Measurements from ENCODE around the gene HS3ST3B1.

HS3ST3B1 gene

DNA sequence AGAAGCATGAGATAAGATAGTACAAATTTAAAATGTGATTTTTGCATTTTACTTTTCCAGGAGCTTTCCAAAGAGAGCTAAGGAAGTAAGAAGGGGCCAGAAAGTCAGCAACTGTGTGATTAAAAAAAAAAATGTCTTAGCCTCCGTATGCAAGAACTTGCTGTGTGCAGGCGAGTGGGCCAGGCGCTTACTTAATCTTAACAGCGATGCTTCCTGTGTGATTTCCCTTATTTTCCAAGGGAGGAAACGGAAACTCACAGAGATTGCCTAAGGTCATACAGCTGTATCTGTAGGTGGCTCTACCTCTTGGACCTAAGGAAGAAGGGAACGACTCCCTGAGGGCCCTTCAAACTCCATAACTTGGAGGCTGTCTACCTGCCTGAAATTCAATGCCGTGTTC is 11.1 kb downstream of the HS3ST3B1 start:
- no peak overlapping the region for H3K4me3 ChIP-seq (ENCODE audit: low read depth in 1 of 2, low read length in 2 of 2)
- H3K27me3 ChIP-seq (ENCODE audit: low read depth, low read length) = peaks cover 11% of the 10 kb centered on the region
- H3K27ac ChIP-seq (ENCODE audit: low read length) = no peak overlapping the region
- no peaks in the 10 kb centered on the region for H3K9me3 ChIP-seq (ENCODE audit: control insufficient read depth in 1 of 2, low read length in 2 of 2)
- H3K36me3 ChIP-seq (ENCODE audit: control insufficient read depth in 1 of 2, insufficient read depth in 2 of 2, low read length in 2 of 2) = no peaks in the 10 kb centered on the region
- H3K4me1 ChIP-seq (ENCODE audit: control insufficient read depth in 1 of 2, insufficient read depth in 2 of 2, low read length in 2 of 2) = peaks cover 0 to 18% of the 10 kb centered on the region in 2 donors

DNA sequence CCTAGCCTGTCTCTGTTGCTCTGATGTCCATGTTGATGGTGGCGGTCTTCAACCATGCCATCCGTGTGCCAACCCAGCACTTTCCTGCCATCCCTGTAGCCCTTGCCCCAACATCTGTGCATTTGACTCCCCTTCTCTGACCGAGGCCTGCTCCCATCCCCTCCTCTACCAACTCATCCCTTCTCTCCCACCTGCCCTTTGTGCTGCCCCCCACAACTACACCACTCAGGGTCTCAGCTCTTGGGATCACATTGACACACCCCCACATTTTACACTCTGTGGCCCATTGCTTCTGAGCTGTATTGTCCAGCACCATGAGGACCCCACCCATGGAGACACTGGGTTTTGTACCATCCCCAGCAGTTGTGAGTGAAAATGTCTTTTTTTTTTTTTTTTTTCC is 11.6 kb downstream of the HS3ST3B1 start:
- Histone ChIP-seq H3K27me3 (ENCODE audit: low read depth, low read length) (peaks cover 10% of the 10 kb centered on the region), H3K36me3 (ENCODE audit: control insufficient read depth in 1 of 2, insufficient read depth in 2 of 2, low read length in 2 of 2) (no peaks in the 10 kb centered on the region), H3K9me3 (ENCODE audit: control insufficient read depth in 1 of 2, low read length in 2 of 2) (no peaks in the 10 kb centered on the region), H3K27ac (ENCODE audit: low read length) (no peak overlapping the region), H3K4me1 (ENCODE audit: control insufficient read depth in 1 of 2, insufficient read depth in 2 of 2, low read length in 2 of 2) (peaks cover 0 to 18% of the 10 kb centered on the region in 2 donors), H3K4me3 (ENCODE audit: low read depth in 1 of 2, low read length in 2 of 2) (no peak overlapping the region)

DNA sequence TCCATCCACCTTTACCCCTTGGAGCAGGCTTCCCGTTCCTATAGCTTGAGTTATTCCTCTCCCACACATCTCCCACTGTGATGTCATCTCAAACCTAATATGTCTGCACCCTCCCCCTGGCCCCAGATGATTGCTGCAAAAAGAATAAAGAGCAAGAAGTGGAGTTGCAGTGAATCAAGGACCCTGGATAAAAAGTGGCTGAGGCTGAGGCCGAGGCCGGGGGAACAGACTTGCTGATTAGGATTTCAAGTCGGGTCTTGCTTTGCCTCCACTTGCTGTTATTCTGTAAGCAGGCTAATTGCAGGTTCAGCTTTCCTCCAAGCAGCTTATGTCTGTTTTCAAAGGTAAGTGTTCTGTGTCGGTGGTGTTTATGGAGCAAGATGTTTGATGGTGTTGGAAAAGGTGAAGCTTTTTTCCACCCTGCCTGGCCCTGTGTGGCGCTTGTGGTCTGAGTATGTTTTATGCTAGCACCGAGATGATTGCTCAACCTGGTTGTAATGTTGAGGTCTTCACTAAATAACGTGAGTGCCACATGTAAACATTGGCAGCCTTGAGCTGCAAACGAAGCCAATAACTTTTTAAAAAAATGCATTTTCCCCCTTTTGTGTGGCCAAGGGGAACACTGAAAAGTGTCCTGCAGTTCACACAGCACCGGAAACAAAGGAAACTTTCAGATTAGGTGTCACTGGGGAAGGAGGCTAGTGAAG is 15.4 kb downstream of the HS3ST3B1 start:
- no peak overlapping the region for H3K4me3 ChIP-seq (ENCODE audit: low read depth in 1 of 2, low read length in 2 of 2)
- no peaks in the 10 kb centered on the region for H3K36me3 ChIP-seq (ENCODE audit: control insufficient read depth in 1 of 2, insufficient read depth in 2 of 2, low read length in 2 of 2)
- no peaks in the 10 kb centered on the region for H3K9me3 ChIP-seq (ENCODE audit: control insufficient read depth in 1 of 2, low read length in 2 of 2)
- no peak overlapping the region for H3K27ac ChIP-seq (ENCODE audit: low read length)
- H3K27me3 ChIP-seq (ENCODE audit: low read depth, low read length) = no peaks in the 10 kb centered on the region
- H3K4me1 ChIP-seq (ENCODE audit: control insufficient read depth in 1 of 2, insufficient read depth in 2 of 2, low read length in 2 of 2) = no peaks in the 10 kb centered on the region

DNA sequence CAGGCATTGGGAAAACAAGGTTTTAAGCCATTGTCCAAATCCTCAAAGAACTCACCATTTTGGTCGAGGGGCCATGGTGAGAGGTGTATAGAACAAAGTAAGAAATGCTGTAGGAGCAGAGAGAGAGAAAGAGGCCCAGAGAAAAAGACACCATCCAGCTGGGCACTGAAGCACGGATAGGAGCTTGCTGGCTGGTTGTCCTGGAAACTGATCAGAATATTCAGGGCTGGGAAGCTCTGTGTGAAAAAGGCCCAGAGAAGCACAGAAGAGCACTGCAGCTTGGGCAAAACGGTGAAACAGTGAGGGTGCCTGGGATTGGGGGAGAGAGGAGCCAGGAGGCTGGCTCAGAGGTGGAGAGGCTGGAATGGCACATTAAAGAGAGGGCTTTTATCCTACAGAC is 16.5 kb downstream of the HS3ST3B1 start:
- no peak overlapping the region for H3K27ac ChIP-seq (ENCODE audit: low read length)
- H3K9me3 ChIP-seq (ENCODE audit: control insufficient read depth in 1 of 2, low read length in 2 of 2) = no peaks in the 10 kb centered on the region
- H3K27me3 ChIP-seq (ENCODE audit: low read depth, low read length) = no peaks in the 10 kb centered on the region
- no peak overlapping the region for H3K4me3 ChIP-seq (ENCODE audit: low read depth in 1 of 2, low read length in 2 of 2)
- no peaks in the 10 kb centered on the region for H3K36me3 ChIP-seq (ENCODE audit: control insufficient read depth in 1 of 2, insufficient read depth in 2 of 2, low read length in 2 of 2)
- H3K4me1 ChIP-seq (ENCODE audit: control insufficient read depth in 1 of 2, insufficient read depth in 2 of 2, low read length in 2 of 2) = no peaks in the 10 kb centered on the region

DNA sequence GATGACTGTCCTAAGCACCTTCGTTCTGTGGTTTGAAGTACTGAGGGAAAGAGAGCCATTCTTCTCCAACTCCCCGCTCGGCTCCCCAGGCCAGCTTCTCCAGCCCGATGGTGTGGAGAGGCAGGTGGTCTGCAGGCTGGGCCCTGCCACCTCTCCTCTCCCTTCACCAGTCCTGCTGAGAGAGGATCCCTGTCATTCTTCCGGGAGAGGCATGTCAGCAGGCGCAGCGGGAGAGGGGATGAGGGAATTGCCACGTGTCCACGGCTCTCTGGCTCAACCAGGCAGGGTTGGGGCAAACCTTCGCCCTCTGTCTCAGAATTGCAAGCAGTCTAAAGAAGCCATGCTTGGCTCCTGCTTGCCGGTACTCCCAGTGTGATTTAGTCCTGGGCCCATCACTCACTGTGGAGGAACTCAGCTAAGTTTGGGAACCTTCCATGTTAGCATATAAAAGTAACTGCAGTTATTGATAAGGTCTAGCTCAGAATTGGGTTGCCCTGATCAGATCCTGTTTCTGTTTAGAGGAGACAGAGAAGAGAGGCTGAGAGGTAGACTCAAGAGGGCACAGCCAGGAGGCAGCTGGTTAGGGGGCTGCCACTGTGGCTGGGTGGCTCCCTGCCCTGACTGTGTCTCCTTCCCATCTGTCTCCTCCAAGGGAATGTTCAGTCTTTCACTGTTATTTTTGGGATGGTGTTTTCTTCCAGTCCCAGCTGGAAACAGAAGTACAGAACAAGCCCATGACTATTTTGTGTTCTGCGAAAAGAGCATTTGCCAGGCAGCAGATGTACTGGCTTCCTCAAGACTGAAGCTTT is 17.4 kb downstream of the HS3ST3B1 start:
- H3K4me1 ChIP-seq (ENCODE audit: control insufficient read depth in 1 of 2, insufficient read depth in 2 of 2, low read length in 2 of 2) = no peaks in the 10 kb centered on the region
- no peak overlapping the region for H3K27ac ChIP-seq (ENCODE audit: low read length)
- no peaks in the 10 kb centered on the region for H3K36me3 ChIP-seq (ENCODE audit: control insufficient read depth in 1 of 2, insufficient read depth in 2 of 2, low read length in 2 of 2)
- no peaks in the 10 kb centered on the region for H3K9me3 ChIP-seq (ENCODE audit: control insufficient read depth in 1 of 2, low read length in 2 of 2)
- H3K4me3 ChIP-seq (ENCODE audit: low read depth in 1 of 2, low read length in 2 of 2) = no peak overlapping the region
- no peaks in the 10 kb centered on the region for H3K27me3 ChIP-seq (ENCODE audit: low read depth, low read length)

DNA sequence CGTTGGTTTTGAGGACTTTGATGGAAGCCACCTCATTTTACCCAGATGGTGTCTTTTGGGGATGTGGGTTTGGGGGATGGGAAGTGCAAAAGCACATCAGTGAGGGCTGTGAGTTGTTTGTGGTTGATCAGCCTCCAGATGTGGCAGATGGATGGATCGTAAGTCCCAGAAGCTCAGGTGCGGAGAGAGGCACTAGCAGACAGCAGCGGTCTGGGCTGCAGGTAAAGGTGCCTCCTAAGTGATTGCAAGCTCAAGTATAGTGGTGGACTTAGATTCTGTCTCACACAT is 18.0 kb downstream of the HS3ST3B1 start:
- Histone ChIP-seq H3K4me1 (ENCODE audit: control insufficient read depth in 1 of 2, insufficient read depth in 2 of 2, low read length in 2 of 2) (no peaks in the 10 kb centered on the region), H3K4me3 (ENCODE audit: low read depth in 1 of 2, low read length in 2 of 2) (no peak overlapping the region), H3K9me3 (ENCODE audit: control insufficient read depth in 1 of 2, low read length in 2 of 2) (no peaks in the 10 kb centered on the region), H3K36me3 (ENCODE audit: control insufficient read depth in 1 of 2, insufficient read depth in 2 of 2, low read length in 2 of 2) (no peaks in the 10 kb centered on the region), H3K27me3 (ENCODE audit: low read depth, low read length) (no peaks in the 10 kb centered on the region), H3K27ac (ENCODE audit: low read length) (no peak overlapping the region)

DNA sequence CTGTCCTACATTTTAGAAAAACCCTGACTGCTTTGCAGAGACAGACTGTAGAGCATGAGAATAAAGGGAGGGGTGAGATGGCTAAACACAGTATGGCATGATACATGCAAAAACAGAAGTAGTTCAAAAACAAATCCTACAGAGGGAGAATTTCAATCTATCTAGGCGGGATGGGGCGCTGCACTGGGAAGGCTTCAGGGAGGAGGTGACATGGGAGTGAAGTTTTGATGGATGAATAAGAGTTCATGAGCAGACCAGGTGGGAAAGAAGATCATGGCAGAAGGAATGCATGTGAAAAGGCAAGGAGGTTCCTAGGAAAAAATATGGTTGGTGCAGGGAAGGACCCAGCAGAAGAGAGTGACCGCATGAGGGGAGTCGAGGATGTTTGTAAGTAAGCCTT is 19.2 kb downstream of the HS3ST3B1 start:
- Histone ChIP-seq H3K36me3 (ENCODE audit: control insufficient read depth in 1 of 2, insufficient read depth in 2 of 2, low read length in 2 of 2) (no peaks in the 10 kb centered on the region), H3K27ac (ENCODE audit: low read length) (no peak overlapping the region), H3K4me1 (ENCODE audit: control insufficient read depth in 1 of 2, insufficient read depth in 2 of 2, low read length in 2 of 2) (no peaks in the 10 kb centered on the region), H3K9me3 (ENCODE audit: control insufficient read depth in 1 of 2, low read length in 2 of 2) (no peaks in the 10 kb centered on the region), H3K27me3 (ENCODE audit: low read depth, low read length) (no peaks in the 10 kb centered on the region), H3K4me3 (ENCODE audit: low read depth in 1 of 2, low read length in 2 of 2) (no peak overlapping the region)

DNA sequence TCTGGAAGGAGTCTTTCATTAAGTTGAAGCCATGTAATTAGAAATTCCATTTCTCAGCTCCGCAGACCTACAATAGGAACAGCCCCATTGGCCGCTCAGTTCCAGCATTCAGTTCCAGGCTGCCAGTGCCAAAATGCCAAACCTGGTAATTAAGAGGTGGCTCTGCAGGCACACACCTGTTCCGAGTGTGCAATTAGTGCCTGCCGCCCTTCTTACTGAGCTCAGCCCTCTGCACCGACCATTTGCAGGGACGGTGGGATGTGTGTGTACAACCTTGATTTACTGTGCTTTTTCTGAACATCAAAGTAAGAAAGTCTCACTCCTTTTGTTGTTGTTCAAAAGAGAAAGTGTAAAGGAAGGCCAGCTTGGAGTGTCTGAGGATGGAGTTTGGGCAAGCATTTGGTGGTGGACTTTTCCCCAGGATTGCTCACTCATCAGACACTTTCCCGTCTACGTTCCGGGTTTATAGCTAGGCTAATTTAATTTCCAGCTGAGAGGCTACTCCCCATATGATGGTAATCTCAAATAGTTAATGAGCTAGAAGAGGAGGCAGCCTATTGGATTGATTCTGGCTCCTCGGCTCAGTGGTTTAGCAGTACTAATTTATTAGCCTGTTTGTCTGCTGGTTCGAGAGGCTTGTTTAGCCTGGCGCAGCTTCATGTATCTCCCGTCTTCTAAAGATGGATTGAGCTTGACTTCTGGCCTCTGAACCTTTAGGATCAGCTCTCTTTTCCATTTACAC is 20.0 kb downstream of the HS3ST3B1 start:
- Histone ChIP-seq H3K4me1 (ENCODE audit: control insufficient read depth in 1 of 2, insufficient read depth in 2 of 2, low read length in 2 of 2) (no peaks in the 10 kb centered on the region), H3K27ac (ENCODE audit: low read length) (no peak overlapping the region), H3K36me3 (ENCODE audit: control insufficient read depth in 1 of 2, insufficient read depth in 2 of 2, low read length in 2 of 2) (no peaks in the 10 kb centered on the region), H3K9me3 (ENCODE audit: control insufficient read depth in 1 of 2, low read length in 2 of 2) (no peaks in the 10 kb centered on the region), H3K4me3 (ENCODE audit: low read depth in 1 of 2, low read length in 2 of 2) (no peak overlapping the region), H3K27me3 (ENCODE audit: low read depth, low read length) (no peaks in the 10 kb centered on the region)

DNA sequence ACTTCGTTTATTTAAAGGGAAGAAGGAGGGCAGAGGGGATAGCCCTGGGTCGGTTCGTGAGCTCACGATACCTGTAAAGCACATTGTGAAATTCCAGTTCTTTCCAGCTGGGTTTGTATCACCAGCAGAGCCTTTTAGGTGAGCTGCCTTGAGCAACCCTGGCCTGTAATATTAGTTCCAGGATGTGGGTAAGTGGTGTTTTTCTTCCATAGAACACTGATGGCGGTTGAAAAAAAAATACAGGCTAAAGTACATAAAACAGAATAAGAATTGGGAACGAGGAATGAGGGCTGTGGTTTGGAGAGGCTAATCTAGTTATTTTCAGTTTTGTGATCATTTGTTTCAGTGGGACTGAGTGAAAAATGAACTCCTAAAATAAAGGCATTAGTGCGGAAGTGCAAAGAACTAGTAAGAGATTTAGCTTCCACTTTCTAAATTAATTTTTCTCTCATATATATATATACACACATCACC is 20.6 kb downstream of the HS3ST3B1 start:
- no peak overlapping the region for H3K27ac ChIP-seq (ENCODE audit: low read length)

DNA sequence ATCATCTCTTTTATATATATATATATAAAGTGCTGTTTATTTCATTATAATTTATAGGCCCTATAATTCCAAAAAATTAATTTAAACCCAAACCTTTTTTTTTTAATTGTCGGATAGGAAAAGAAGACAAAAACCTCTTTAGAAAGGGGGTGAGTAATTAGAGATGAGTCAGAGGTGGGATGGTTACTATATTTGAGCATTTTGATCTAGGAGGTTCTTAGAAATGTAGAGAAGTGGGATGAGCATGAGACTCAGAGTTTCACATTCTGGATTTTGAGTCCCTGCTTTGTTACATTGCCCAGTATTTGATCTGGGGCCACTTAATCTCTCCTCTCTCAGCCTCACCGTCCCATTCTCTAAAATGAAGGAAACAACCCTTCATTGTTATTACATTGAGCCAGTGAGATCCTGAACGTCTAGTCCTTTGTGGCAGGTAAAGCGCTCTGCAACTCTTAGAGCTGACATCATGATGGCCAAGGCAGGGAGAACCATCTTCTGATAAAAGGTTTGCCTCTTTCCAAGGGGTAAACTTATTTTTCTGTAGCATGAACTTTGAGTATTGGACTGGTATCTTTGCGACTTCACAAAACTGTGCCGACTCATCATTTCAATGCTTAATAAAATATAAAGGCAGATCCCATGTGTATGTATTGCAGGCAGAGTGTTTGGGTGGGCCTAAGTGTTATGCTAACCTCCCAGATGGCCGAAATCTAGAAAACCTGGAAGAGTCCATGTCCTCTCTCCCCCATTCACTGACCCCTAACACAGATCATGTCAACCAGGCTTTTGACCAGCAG is 21.3 kb downstream of the HS3ST3B1 start:
- no peak overlapping the region for H3K27ac ChIP-seq (ENCODE audit: low read length)
- no peaks in the 10 kb centered on the region for H3K27me3 ChIP-seq (ENCODE audit: low read depth, low read length)
- H3K4me3 ChIP-seq (ENCODE audit: low read depth in 1 of 2, low read length in 2 of 2) = no peak overlapping the region
- no peaks in the 10 kb centered on the region for H3K4me1 ChIP-seq (ENCODE audit: control insufficient read depth in 1 of 2, insufficient read depth in 2 of 2, low read length in 2 of 2)
- no peaks in the 10 kb centered on the region for H3K9me3 ChIP-seq (ENCODE audit: control insufficient read depth in 1 of 2, low read length in 2 of 2)
- no peaks in the 10 kb centered on the region for H3K36me3 ChIP-seq (ENCODE audit: control insufficient read depth in 1 of 2, insufficient read depth in 2 of 2, low read length in 2 of 2)

More for the DNA sequence above, 20.6 kb downstream of the HS3ST3B1 start:
- Histone ChIP-seq H3K4me1 (ENCODE audit: control insufficient read depth in 1 of 2, insufficient read depth in 2 of 2, low read length in 2 of 2) (no peaks in the 10 kb centered on the region), H3K27me3 (ENCODE audit: low read depth, low read length) (no peaks in the 10 kb centered on the region), H3K4me3 (ENCODE audit: low read depth in 1 of 2, low read length in 2 of 2) (no peak overlapping the region), H3K9me3 (ENCODE audit: control insufficient read depth in 1 of 2, low read length in 2 of 2) (no peaks in the 10 kb centered on the region), H3K36me3 (ENCODE audit: control insufficient read depth in 1 of 2, insufficient read depth in 2 of 2, low read length in 2 of 2) (no peaks in the 10 kb centered on the region)

DNA sequence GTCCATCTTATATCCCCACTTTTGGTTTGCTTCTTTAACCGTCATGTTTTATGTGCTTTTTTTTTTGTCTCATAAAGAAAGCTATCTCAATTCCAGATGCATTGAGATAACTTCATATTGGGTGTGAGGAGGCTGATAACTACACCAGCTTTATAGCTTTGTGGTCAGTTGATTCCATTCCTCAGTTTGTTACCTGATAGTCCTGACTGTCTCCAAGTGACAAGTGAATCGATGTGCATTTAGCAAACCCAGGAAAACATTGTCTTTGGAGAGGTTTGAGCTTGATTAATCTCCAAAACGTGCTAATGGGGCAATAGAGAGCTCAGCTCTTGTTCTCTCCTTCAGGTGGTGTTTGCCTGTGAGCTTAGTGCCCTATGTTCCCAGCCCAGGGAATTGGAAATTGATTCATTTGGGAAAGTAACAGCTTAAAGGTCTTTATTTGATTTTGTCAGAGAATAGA is 22.7 kb downstream of the HS3ST3B1 start:
- no peak overlapping the region for H3K4me3 ChIP-seq (ENCODE audit: low read depth in 1 of 2, low read length in 2 of 2)
- H3K9me3 ChIP-seq (ENCODE audit: control insufficient read depth in 1 of 2, low read length in 2 of 2) = no peaks in the 10 kb centered on the region
- H3K27me3 ChIP-seq (ENCODE audit: low read depth, low read length) = no peaks in the 10 kb centered on the region
- no peaks in the 10 kb centered on the region for H3K36me3 ChIP-seq (ENCODE audit: control insufficient read depth in 1 of 2, insufficient read depth in 2 of 2, low read length in 2 of 2)
- no peaks in the 10 kb centered on the region for H3K4me1 ChIP-seq (ENCODE audit: control insufficient read depth in 1 of 2, insufficient read depth in 2 of 2, low read length in 2 of 2)
- no peak overlapping the region for H3K27ac ChIP-seq (ENCODE audit: low read length)
